Peyer's patch (tissue), 4 donors: ENCODE results near the gene NIBAN1.

Source experiments
- CTCF ChIP-seq, 6 experiments: fragments of 450-650 bp in 4 of 6; fragments of 200-600 bp in 2 of 6; sonication (generic) in 1 of 6; IDR thresholded peaks; one replicate each; pipeline ENCODE4 v1.5.1; 2017 to 2019; ENCODE audit warnings: antibody characterized with exemption in 6 of 6, mild to moderate bottlenecking in 3 of 6, moderate library complexity in 1 of 6
- POLR2A ChIP-seq, 2 donors: fragments of 450-650 bp; IDR thresholded peaks; one replicate each; pipeline ENCODE4 v1.5.1; 2017; ENCODE audit warnings: antibody characterized with exemption in 2 of 2, mild to moderate bottlenecking in 2 of 2, moderate library complexity in 2 of 2

GRCh38 chr1:184988506-184988905 lies 14.2 kb upstream of the NIBAN1 start:
- TF ChIP-seq CTCF (IDR thresholded peaks at IDR 0.05): no peak
- TF ChIP-seq POLR2A (IDR thresholded peaks at IDR 0.05): no peak
